HCT116 (cell line): ENCODE results near the gene PRPF8. TPM values are rescaled to one million over a fixed set of nuclear protein-coding genes. Genes with fewer than 3 reads are reported as not detected.

ENCODE experiments used
- ATAC-seq: fragments of 200-7000 bp; cut with Tn5 transposase; 2 replicates; pipeline ENCODE4 v1.9.1; 2020; ENCODE audit warnings: mild to moderate bottlenecking, moderate library complexity
- BruUV-seq: library from RNA; stranded (reverse); fragments of 400-500 nt; replicated peaks from 2 replicates; lab custom pipeline; 2021; lab: Mats Ljungman, UMichigan
- CTCF ChIA-PET: fragments of 300-600 bp; sonication (Branson Sonifier 250); formaldehyde crosslinking; loops from one replicate; lab custom pipeline; 2021; ENCODE audit warnings: antibody characterized with exemption; lab: Charles Lee
- POLR2A ChIA-PET: fragments of 300-600, 350-600 bp; sonication (Branson Sonifier 250); formaldehyde crosslinking; loops from one replicate; lab custom pipeline; 2021; ENCODE audit warnings: antibody characterized with exemption; lab: Charles Lee
- RAD21 ChIA-PET, 2 experiments: fragments of 300-600 bp; sonication (Branson Sonifier 250); formaldehyde crosslinking; loops; one replicate each; lab custom pipeline; 2023; ENCODE audit warnings: low total read pairs in 2 of 2; ENCODE audit not compliant: uncharacterized antibody in 2 of 2, unreplicated experiment in 2 of 2, low non-redundant PET in 1 of 2; lab: Charles Lee
- DNase-seq: peaks from one replicate; pipeline ENCODE4 v3.0.0-alpha.2; 2010; ENCODE audit warnings: low read depth, low spot score
- H2AFZ ChIP-seq: fragments of 200-600 bp; shearing (Covaris generic), sonication (generic); 2 replicates; pipeline ENCODE4 v1.6.1; 2017; ENCODE audit warnings: low read depth, mixed run types, mixed read lengths, antibody characterized with exemption, low read length; ENCODE audit not compliant: poor library complexity, severe bottlenecking
- H3K27ac ChIP-seq: 2 replicates; pipeline ENCODE4 v1.5.1; 2012; ENCODE audit warnings: low read depth, low read length
- H3K27me3 ChIP-seq: fragments of 200-600 bp; sonication (generic); 2 replicates; pipeline ENCODE4 v1.6.1; 2016; ENCODE audit warnings: mixed run types, low read length, mixed read lengths; ENCODE audit not compliant: insufficient read depth
- H3K36me3 ChIP-seq, 2 experiments: fragments of 200-500 bp in 1 of 2; fragments of 200-600 bp in 1 of 2; sonication (Bioruptor generic) in 1 of 2; sonication (generic) in 1 of 2; 2 replicates each; pipeline versions ENCODE4 v1.5.1 to v1.6.1; 2014 to 2016; ENCODE audit warnings: low read length in 2 of 2, inconsistent platforms in 1 of 2, mixed read lengths in 1 of 2, mixed run types in 1 of 2; ENCODE audit not compliant: insufficient read depth in 2 of 2, control insufficient read depth in 1 of 2
- H3K4me1 ChIP-seq, 2 experiments: fragments of 200-600 bp in 1 of 2; sonication (generic) in 1 of 2; 2 replicates each; pipeline versions ENCODE4 v1.5.1 to v1.6.1; 2012 to 2017; ENCODE audit warnings: low read length in 2 of 2, inconsistent platforms in 1 of 2, mild to moderate bottlenecking in 1 of 2, mixed read lengths in 1 of 2, mixed run types in 1 of 2, moderate library complexity in 1 of 2; ENCODE audit not compliant: insufficient read depth in 2 of 2, control insufficient read depth in 1 of 2
- H3K4me2 ChIP-seq: fragments of 200-600 bp; sonication (generic); 2 replicates; pipeline ENCODE4 v1.6.1; 2017; ENCODE audit warnings: mixed run types, low read length, mixed read lengths
- H3K4me3 ChIP-seq, 2 experiments: fragments of 200-600 bp in 1 of 2; sonication (generic) in 1 of 2; replicated peaks in 1 of 2; 2 replicates each; pipeline ENCODE4 v1.5.1; 2011 to 2016; ENCODE audit warnings: low read length in 2 of 2, control low read depth in 1 of 2, low read depth in 1 of 2, mild to moderate bottlenecking in 1 of 2, mixed read lengths in 1 of 2, mixed run types in 1 of 2
- H3K79me2 ChIP-seq: fragments of 200-600 bp; sonication (generic); 2 replicates; pipeline ENCODE4 v1.6.1; 2017; ENCODE audit warnings: mild to moderate bottlenecking, mixed run types, low read length, moderate library complexity, mixed read lengths; ENCODE audit not compliant: insufficient read depth
- H3K9ac ChIP-seq: fragments of 200-600 bp; sonication (generic); 2 replicates; pipeline ENCODE4 v1.6.1; 2016; ENCODE audit warnings: low read length, mixed read lengths
- H3K9me2 ChIP-seq: fragments of 200-600 bp; sonication (generic), shearing (Covaris generic); 2 replicates; pipeline ENCODE4 v1.6.1; 2017; ENCODE audit warnings: mixed run types, mild to moderate bottlenecking, moderate library complexity; ENCODE audit not compliant: insufficient read depth
- H3K9me3 ChIP-seq, 2 experiments: fragments of 200-500 bp in 1 of 2; fragments of 200-600 bp in 1 of 2; sonication (Bioruptor generic) in 1 of 2; sonication (generic) in 1 of 2; 2 replicates each; pipeline ENCODE4 v1.6.1; 2014 to 2017; ENCODE audit warnings: low read length in 2 of 2, mixed read lengths in 2 of 2, inconsistent platforms in 1 of 2, low read depth in 1 of 2, mild to moderate bottlenecking in 1 of 2, mixed run types in 1 of 2, moderate library complexity in 1 of 2; ENCODE audit not compliant: control insufficient read depth in 1 of 2, insufficient read depth in 1 of 2
- H4K20me1 ChIP-seq: fragments of 200-600 bp; sonication (generic), shearing (Covaris generic); 2 replicates; pipeline ENCODE4 v1.6.1; 2017; ENCODE audit warnings: mixed run types, mild to moderate bottlenecking, moderate library complexity; ENCODE audit not compliant: insufficient read depth
- CBX3 ChIP-seq: IDR thresholded peaks from 2 replicates; pipeline ENCODE4 v1.6.1; 2012; ENCODE audit warnings: low read depth
- CEBPB ChIP-seq: IDR thresholded peaks from 2 replicates; pipeline ENCODE4 v1.6.1; 2012; ENCODE audit warnings: low read depth
- ELF1 ChIP-seq: IDR thresholded peaks from 2 replicates; pipeline ENCODE4 v1.6.1; 2012; ENCODE audit warnings: low read depth, borderline replicate concordance
- EZH2 ChIP-seq: fragments of 200-600 bp; sonication (generic); IDR thresholded peaks from 2 replicates; pipeline ENCODE4 v1.6.1; 2017; ENCODE audit warnings: antibody characterized with exemption, mixed run types
- EZH2phosphoT487 ChIP-seq: fragments of 200-600 bp; IDR thresholded peaks from 2 replicates; pipeline ENCODE4 v1.6.1; 2018; ENCODE audit warnings: antibody characterized with exemption, borderline replicate concordance
- FOSL1 ChIP-seq: IDR thresholded peaks from 2 replicates; pipeline ENCODE4 v1.6.1; 2012; ENCODE audit warnings: low read depth
- JUND ChIP-seq: IDR thresholded peaks from 2 replicates; pipeline ENCODE4 v1.6.1; 2012
- POLR2A ChIP-seq: IDR thresholded peaks from 2 replicates; pipeline ENCODE4 v1.7.0; 2011; ENCODE audit warnings: borderline replicate concordance; ENCODE audit not compliant: insufficient read depth, insufficient read length; ENCODE audit errors: extremely low read depth
- POLR2AphosphoS5 ChIP-seq: IDR thresholded peaks from 2 replicates; pipeline ENCODE4 v1.6.1; 2011; ENCODE audit warnings: mild to moderate bottlenecking, low read depth, low read length, moderate library complexity
- SP1 ChIP-seq: IDR thresholded peaks from 2 replicates; pipeline ENCODE4 v1.6.1; 2012; ENCODE audit warnings: low read depth
- SRF ChIP-seq: IDR thresholded peaks from 2 replicates; pipeline ENCODE4 v1.6.1; 2012; ENCODE audit warnings: low read depth
- TCF7L2 ChIP-seq: IDR thresholded peaks from 2 replicates; pipeline ENCODE4 v1.7.0; 2011; ENCODE audit warnings: borderline replicate concordance, inconsistent platforms; ENCODE audit not compliant: insufficient read depth, insufficient read length; ENCODE audit errors: extremely low read depth
- YY1 ChIP-seq: IDR thresholded peaks from 2 replicates; pipeline ENCODE4 v1.6.1; 2011; ENCODE audit warnings: low read length, low read depth, moderate library complexity, mild to moderate bottlenecking; ENCODE audit not compliant: insufficient replicate concordance; ENCODE audit errors: extremely low read depth
- ZFX ChIP-seq: fragments of 450-650 bp; IDR thresholded peaks from 2 replicates; pipeline ENCODE4 v1.6.1; 2017
- ZNF274 ChIP-seq: fragments of 200-500 bp; sonication (Bioruptor generic); IDR thresholded peaks from 2 replicates; pipeline ENCODE4 v1.6.1; 2014; ENCODE audit warnings: mild to moderate bottlenecking, low read depth, low read length, inconsistent platforms
- intact Hi-C: fragments of 100-400 bp; cut with micrococcal nuclease; formaldehyde crosslinking; loops from 2 replicates; pipeline ENCODE4 v1.10.0; 2022
- total RNA-seq: library from RNA; stranded (reverse); gene quantifications from one replicate; pipeline ENCODE4 v1.2.1, GENCODE V29; 2021; ENCODE audit not compliant: unreplicated experiment
- TF ChIP-seq, protein P1 (sequence below): IDR thresholded peaks from 2 replicates; pipeline ENCODE4 v1.6.1; 2012; ENCODE audit warnings: low read depth
- TF ChIP-seq, protein P2 (sequence below): IDR thresholded peaks from 2 replicates; pipeline ENCODE4 v1.6.1; 2012

The PRPF8 gene
- total RNA-seq, 1 experiment from 2014 or later = 386 TPM

DNA sequence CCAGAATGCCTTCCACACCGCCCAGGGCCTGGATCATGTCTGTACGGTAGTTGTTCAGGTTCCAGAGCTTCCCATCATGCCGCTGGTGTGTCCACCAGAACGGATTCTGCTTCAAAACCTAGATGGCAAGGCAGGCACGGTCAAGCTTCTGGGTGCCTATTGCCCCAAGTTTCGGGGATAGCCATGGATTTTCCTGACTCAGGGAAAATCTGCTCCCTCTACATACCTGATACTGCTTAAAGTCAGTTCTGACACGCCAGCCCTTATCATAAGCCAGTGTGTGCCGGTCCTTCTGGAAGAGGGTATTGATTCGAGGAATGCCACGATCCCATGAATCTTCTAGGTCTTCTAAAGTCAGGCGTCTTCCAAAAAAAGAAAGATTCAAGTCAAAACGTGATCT lies 23.6 kb downstream of the PRPF8 start:
- intact Hi-C loops = loop anchor here (10.0 kb wide), 1 partner anchor 204 kb away; no protein-coding TSS in a partner anchor
- Histone ChIP-seq H3K27me3 (no peaks in the 10 kb centered on the region), H3K4me1 (no peaks in the 10 kb centered on the region), H3K9me3 (no peaks in the 10 kb centered on the region), H3K27ac (no peak overlapping the region), H3K79me2 (peaks cover 18% of the 10 kb centered on the region), H3K4me3 (no peak overlapping the region), H3K9me2 (no peaks in the 10 kb centered on the region), H3K9ac (no peak overlapping the region), H3K36me3 (peaks cover 71 to 73% of the 10 kb centered on the region in 2 experiments), H2AFZ (no peak overlapping the region), H3K4me2 (no peak overlapping the region), H4K20me1 (0 out of 2 replicates have a peak, but pooled peaks cover 6% of the 10 kb centered on the region)
- no peak for ATAC-seq
- TSS peak; percentile 75 for BruUV-seq
- CTCF ChIA-PET = interaction anchor here (1.3 kb wide), 1 partner anchor 12 kb away, joined by 8 read pairs; the partner anchor contains the start of gene RILP
- POLR2A ChIA-PET = no interaction called here
- no peak for DNase-seq
- TF ChIP-seq CBX3 (no peak), ZFX (no peak), EZH2phosphoT487 (no peak), JUND (no peak), EZH2 (no peak), FOSL1 (no peak), ZNF274 (no peak), CEBPB (no peak), YY1 (no peak), SP1 (no peak), POLR2AphosphoS5 (no peak), SRF (no peak), TCF7L2 (no peak), POLR2A (no peak), ELF1 (no peak)
- TF ChIP-seq, protein P1, sequence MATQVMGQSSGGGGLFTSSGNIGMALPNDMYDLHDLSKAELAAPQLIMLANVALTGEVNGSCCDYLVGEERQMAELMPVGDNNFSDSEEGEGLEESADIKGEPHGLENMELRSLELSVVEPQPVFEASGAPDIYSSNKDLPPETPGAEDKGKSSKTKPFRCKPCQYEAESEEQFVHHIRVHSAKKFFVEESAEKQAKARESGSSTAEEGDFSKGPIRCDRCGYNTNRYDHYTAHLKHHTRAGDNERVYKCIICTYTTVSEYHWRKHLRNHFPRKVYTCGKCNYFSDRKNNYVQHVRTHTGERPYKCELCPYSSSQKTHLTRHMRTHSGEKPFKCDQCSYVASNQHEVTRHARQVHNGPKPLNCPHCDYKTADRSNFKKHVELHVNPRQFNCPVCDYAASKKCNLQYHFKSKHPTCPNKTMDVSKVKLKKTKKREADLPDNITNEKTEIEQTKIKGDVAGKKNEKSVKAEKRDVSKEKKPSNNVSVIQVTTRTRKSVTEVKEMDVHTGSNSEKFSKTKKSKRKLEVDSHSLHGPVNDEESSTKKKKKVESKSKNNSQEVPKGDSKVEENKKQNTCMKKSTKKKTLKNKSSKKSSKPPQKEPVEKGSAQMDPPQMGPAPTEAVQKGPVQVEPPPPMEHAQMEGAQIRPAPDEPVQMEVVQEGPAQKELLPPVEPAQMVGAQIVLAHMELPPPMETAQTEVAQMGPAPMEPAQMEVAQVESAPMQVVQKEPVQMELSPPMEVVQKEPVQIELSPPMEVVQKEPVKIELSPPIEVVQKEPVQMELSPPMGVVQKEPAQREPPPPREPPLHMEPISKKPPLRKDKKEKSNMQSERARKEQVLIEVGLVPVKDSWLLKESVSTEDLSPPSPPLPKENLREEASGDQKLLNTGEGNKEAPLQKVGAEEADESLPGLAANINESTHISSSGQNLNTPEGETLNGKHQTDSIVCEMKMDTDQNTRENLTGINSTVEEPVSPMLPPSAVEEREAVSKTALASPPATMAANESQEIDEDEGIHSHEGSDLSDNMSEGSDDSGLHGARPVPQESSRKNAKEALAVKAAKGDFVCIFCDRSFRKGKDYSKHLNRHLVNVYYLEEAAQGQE = no peak
- TF ChIP-seq, protein P2, sequence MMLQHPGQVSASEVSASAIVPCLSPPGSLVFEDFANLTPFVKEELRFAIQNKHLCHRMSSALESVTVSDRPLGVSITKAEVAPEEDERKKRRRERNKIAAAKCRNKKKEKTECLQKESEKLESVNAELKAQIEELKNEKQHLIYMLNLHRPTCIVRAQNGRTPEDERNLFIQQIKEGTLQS = no peak
- RAD21 ChIA-PET = no interaction called here
